HG03064 (cell line): ENCODE data around the gene RABL2A.
"Not testable (repeated sequence)": the region's sequence is repeated elsewhere in the genome, so short reads cannot be mapped to it uniquely, and the experiment has no call there.

Experiments used
- ATAC-seq: cut with Tn5 transposase; IDR thresholded peaks from one replicate; pipeline ENCODE4 v1.9.1; 2021; ENCODE audit warnings: low read depth; ENCODE audit not compliant: unreplicated experiment

The RABL2A gene

DNA sequence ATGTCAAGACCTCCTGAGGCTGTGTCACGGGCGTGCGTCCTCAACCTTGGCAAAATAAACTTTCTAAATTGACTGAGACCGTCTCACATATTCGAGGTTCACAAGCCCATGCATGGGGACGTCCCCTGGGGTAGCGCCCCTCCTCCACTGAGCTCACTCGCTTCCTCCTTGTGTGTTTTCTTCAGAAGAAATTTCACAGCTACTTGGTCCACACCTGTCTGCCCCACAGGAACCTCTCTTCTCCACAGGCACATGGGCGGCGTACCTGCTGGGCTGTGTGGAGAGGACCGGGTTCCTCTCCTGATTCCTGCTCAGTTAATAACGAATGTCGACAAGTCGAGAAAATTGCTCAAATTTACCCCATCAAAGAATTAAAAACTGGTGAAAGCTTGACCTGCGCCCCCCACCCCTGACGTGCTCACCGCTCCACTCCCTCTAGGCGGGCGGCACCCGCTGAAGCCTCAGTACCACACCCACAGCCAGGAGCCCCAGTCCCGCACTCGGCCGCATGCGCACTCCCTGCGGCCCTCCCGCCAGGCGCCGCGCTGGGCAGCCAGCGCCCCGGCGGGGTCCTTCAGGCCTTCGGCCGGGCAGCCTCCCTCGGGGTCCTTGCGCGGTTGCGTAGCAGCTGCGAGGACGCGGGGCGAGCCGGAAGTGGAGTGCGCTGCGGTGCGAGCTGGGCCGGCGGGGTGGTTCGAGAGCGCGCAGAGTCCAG, at the start of gene RABL2A:
RABL2A (plus strand) TSS at position 651 of the 715 bp plus-strand sequence. CDS start 1,341 bp downstream, outside the sequence.
- peak; percentile 92 for ATAC-seq

- ATAC-seq: not testable (repeated sequence)
These were observed 48.6 kb upstream of the RABL2A start for GRCh38 chr2:113578508-113578907.

DNA sequence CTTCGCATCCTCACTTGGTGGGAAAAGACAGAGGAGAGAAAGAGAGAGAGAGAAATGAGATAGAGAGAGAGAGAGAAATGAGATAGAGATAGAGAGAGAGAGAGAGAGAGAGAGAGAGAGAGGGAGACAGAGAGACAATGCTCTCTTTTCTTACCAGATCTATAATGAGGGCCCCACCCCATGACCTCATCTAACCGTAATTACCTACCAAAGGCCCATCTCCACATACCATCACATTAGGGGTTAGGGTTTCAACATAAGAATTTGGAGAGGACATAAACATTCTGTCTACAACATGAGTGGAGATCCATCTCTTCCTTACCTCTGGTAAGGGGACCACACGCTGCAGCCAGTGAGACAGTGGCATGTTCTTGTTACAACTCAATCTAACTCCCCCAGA, 44.6 kb upstream of the RABL2A start:
- not testable (repeated sequence) for ATAC-seq

DNA sequence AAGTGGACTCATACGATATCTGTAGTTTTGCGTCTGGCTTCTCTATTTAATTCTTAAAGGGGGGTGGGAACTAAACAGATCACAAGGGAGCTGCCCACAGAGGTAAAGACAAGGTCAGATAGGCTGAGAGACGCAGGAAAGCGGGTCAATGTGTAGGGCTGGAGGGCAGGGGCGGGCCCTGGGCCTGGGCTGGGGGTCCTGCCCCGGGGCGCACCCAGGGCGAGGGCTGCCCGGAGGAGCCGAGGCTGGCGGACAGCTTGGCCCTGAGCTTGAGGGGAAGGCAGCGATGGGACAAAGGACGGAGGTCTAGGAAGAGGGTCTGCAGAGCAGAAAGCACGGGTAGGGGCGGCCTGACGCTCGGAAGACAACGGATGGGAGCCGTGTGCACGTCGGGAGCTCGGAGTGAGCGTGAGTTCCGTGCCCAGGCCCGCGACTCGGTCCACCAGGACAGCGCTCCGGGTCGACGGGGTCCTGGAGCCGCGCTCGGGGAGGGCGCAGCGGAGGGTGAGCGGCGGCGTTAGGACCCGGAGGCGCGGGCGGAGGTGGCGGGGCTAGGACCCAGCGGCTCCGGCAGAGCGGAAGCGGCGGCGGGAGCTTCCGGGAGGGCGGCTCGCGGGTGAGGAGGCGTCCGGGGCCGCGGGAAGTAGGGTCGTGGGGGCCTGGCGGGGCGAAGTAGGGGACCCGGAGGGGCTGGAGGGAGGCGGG, 43.4 kb upstream of the RABL2A start:
- not testable (repeated sequence) for ATAC-seq

DNA sequence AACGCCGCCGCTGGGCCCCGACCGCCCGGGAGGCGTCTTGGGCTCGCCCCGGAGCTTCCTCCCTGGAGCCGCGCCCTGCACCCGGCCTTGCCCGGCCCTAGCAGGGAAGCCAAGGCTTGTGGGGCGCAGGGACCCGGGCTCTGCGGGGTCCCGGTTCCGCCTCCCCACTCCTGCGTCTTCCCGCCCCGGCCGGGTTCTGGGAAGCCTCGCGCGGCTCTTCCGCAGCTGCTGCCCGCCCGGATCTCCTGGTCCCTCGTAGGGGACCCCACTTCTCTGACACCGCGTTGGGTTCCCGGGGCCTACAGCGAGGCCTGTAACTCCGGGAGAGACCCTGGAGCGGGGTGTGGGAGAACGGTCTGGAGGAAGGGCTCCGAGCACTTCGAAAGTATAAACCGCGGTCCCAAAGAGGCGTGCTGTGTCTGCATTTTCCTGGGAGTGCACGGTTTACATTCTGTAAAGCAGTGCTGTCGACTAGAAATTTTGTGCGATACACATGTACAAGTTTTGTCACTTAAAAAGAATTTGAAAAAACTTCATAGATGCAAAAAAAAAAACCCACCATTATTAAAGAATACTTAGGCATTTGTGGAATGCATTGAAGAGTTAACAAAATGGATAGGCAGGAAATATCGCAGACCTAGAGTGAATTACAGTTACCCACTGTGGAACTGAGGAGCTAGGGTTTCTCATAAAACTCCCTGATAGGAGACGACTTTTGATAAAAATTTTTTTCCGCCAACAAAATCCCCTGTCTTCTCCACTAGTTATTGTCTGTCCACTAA, 42.6 kb upstream of the RABL2A start:
- not testable (repeated sequence) for ATAC-seq

GRCh38 chr2:113587201-113587600, 39.9 kb upstream of the RABL2A start:
- not testable (repeated sequence) for ATAC-seq

DNA sequence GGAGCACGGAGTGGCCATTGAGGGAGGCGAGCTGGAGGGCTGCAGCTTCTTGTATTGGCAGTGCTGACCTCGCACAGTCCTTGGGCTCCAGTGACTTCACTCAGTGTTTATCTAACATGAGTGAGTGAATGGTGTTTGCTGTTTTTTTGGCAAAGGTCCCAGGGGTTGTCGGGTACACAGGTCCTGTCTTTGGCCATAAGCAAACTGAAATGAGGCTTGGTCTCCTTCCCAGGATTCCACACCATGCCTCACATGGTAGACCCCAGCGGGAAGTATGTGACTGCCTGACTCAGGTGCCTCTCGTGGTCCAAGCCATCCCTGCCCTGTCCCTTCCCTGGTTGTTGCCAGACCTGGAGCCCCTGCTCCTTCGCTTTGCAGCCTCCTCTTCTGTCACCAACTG, 37.5 kb upstream of the RABL2A start:
- ATAC-seq: not testable (repeated sequence)

DNA sequence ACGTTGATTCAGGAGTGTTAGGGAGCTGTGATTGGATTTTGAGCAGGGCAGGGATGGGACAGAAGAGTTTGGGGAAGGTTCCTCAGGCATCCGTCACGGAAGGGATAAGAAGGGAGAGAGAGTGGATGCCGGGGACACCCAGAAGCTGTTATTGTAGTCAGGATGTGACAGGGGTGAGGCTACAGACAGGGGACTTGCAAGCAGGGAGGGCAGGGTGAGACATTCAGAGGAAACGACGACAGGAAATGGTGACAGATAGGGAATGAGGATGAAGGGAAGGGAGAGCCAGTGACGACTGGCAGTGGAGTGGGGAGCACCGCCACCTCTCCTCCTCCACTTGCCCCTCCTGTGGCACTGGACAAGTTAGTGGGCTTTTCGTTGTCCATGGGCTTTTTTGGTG, 35.1 kb upstream of the RABL2A start:
- not testable (repeated sequence) for ATAC-seq

DNA sequence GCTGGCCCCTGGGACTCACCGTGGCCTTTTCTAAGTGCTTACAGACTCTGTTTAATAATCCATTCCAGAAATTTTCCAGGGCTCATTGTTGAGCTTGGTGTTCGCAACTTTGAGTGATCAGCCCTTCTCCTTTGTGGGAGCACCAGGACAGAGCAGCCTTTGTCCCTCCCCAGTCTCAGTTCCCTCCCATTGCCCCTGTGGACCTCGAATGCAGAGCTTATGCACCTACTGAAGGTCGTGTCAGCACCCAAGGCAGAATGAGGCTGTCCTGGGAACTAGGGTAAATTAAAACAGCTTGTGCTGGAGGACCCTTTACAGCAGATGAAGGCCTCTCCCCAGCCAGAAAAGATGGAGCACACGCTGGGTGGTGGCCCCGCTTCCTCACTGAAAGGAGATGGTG, 33.8 kb upstream of the RABL2A start:
- ATAC-seq: not testable (repeated sequence)

GRCh38 chr2:113595725-113596124, 31.3 kb upstream of the RABL2A start:
- not testable (repeated sequence) for ATAC-seq

GRCh38 chr2:113597164-113597563, 29.9 kb upstream of the RABL2A start:
- not testable (repeated sequence) for ATAC-seq

DNA sequence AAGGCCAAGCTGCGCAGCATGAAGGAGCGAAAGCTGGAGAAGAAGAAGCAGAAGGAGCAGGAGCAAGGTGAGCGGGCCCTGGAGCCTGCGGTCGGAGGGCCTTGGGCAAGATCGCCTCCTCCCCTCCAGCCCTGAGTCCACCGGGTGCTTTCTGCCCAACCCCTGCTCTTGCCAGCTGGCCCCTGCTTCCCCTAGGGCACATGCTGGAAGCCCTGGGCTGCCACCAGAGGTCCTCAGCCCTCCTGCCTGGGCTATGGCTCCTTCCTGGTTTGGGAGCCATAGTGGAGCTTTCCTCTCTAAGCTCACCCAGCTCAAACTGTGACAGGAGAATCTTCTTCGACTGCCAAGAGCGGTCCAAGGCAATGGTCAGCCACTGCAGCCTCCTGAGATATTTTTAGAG, 29.5 kb upstream of the RABL2A start:
- not testable (repeated sequence) for ATAC-seq

GRCh38 chr2:113598180-113598579, 28.9 kb upstream of the RABL2A start:
- not testable (repeated sequence) for ATAC-seq

- ATAC-seq: not testable (repeated sequence)
These were observed 28.3 kb upstream of the RABL2A start for GRCh38 chr2:113598738-113599137.

DNA sequence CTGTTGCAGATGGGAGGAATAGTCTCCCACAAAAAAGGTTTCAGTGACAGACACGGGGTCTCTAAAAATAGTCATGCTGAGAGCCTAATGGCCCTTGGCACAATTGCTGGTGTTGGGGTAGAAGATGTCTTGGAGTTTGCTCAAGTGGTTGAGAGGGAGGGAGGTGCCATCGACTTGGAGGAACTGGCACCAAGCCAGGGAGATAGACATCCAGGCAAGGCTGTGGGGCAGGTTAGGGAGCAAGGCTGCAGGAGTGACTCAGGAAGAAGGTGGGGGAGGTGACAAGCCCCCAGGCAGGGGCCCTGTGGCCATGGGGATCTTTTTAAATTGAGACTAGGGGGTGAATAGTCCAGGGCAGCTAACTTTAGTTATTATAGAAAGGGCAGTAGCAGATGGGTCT, 27.9 kb upstream of the RABL2A start:
- ATAC-seq: not testable (repeated sequence)

- ATAC-seq: not testable (repeated sequence)
These were observed 24.9 kb upstream of the RABL2A start for GRCh38 chr2:113602040-113602769.

DNA sequence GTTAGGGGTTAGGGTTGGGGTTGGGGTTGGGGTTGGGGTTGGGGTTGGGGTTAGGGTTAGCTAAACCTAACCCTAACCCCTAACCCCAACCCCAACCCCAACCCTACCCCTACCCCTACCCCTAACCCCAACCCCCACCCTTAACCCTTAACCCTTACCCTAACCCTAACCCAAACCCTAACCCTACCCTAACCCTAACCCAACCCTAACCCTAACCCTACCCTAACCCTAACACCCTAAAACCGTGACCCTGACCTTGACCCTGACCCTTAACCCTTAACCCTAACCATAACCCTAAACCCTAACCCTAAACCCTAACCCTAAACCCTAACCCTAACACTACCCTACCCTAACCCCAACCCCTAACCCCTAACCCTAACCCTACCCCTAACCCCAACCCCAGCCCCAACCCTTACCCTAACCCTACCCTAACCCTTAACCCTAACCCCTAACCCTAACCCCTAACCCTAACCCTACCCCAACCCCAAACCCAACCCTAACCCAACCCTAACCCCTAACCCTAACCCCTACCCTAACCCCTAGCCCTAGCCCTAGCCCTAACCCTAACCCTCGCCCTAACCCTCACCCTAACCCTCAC, 24.1 kb upstream of the RABL2A start:
- peak; percentile 59 for ATAC-seq

GRCh38 chr2:113603467-113604084, 23.5 kb upstream of the RABL2A start:
- ATAC-seq: peak; percentile 91

GRCh38 chr2:113604085-113604477, 23.0 kb upstream of the RABL2A start:
- not testable (repeated sequence) for ATAC-seq

DNA sequence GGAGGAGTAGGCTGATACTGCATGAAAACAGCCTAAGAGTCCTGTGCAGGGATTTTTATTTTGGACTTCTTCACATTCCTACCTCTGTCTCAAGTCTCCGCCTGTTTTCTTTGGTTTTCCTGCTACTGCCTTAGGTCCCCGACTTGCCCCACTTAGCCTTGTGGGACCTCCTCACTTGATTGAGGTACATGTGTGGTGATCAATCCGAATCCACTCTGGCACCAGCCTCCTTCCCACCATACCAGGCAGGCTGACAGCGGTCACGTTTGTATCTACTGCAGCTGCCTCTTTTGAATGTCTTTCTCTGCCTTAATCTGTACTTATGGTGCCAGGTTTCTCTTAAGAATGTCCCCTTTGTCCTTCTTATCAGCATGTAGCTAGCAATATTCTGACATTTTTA, 22.4 kb upstream of the RABL2A start:
- ATAC-seq: not testable (repeated sequence)
